HUDEP-2 (cell line): Measurements from ENCODE around the gene FBXW8.

Experiments used
- DNase-seq, 76 experiments: peaks; one replicate each; lab custom pipeline; 2025; ENCODE audit not compliant: unreplicated experiment in 76 of 76; lab: John Stamatoyannopoulos, UW

Gene FBXW8

GRCh38 chr12:116984098-116984497, 73.3 kb downstream of the FBXW8 start:
- DNase-seq: no peak

DNA sequence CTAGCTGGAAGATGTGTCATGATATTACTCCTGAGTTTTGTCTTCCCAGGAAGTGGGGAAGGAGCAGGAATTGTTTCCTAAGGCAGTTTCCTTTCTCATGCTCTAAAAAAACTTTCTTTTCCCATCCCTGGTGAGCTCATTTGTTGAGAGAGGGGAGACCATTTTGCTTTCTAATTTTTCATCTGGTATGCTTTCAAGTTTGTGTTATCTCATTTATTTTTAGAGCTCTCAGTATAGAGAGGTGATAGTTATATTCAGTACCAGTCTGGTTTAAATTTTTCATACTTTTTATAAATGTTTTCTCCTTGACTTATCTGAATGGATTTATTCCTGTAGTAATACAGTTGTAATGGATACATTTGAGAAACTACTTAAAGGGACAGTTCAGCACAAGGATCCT, 79.6 kb downstream of the FBXW8 start:
- no peak for DNase-seq

DNA sequence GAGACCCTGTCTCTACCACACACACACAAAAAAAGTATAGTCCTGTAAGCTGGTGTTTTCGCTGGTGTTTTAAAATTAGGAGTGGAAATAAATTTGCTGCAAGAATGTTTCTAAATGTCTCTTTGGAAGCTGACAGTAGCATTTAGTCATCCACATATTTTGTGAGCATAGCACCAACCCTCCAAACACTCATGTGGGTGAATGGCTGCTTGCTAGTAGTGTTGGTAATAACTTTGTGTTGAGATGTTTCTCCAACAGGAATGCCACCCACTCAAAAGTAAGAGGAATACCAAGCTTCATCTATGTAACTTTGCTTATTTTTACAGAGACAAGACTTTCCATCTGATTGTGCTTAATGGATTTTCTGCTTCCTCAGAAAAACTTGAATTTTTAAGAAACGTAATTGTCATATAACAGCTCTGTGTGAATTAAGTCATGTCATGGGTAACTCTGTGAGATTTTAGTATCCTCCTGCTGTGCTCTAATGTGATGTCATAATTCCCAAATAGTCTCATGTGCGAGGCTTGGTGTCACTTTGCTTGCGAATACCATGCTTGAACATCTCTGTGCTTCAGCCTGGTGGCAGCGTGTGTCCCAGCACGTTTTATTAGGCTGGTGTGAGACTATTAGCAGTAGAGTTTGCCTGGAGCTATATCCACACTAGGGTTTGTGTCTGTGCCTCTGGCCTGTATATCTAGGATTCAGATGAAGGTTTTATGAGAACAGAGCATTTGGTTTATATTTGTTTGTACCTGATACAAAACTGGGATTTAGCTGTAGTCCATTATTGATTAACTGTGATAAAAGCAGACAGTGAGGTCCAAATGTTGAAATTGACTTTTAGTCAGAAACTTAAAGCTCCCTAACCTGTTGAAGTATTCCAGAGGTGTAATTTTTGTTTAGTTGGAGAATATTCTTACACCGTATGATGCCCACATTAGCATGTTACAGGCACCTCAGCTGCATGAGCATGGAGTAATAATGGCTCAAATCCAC, 80.5 kb downstream of the FBXW8 start:
- no peak for DNase-seq

DNA sequence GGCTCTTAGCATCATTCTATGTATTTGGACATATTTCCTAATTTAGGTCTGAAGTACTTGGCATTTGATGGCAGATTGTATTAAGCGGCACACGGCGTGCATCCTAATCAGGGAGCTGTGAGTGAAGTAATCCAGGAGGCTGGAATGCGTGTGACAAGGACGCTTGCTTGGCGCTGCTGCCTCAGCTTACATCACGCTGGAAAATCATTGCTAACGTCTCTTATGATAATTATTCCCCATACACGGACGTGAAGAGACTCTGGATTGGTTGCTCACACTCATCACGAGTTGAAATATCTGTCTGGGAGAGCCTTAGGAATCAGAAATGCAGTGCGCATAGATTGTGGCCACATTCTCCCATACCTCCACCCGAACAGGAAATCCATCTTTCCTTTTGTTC, 85.3 kb downstream of the FBXW8 start:
- no peak for DNase-seq

- DNase-seq: no peak
Measured at GRCh38 chr12:116996621-116997020, 85.9 kb downstream of the FBXW8 start.

GRCh38 chr12:116999066-116999465, 88.3 kb downstream of the FBXW8 start:
- DNase-seq: no peak

GRCh38 chr12:117000316-117000715, 89.6 kb downstream of the FBXW8 start:
- DNase-seq: no peak

- DNase-seq: no peak
Measured at GRCh38 chr12:117002051-117002817, 91.5 kb downstream of the FBXW8 start.

- DNase-seq: no peak
Measured at GRCh38 chr12:117003883-117004404, 93.2 kb downstream of the FBXW8 start.

DNA sequence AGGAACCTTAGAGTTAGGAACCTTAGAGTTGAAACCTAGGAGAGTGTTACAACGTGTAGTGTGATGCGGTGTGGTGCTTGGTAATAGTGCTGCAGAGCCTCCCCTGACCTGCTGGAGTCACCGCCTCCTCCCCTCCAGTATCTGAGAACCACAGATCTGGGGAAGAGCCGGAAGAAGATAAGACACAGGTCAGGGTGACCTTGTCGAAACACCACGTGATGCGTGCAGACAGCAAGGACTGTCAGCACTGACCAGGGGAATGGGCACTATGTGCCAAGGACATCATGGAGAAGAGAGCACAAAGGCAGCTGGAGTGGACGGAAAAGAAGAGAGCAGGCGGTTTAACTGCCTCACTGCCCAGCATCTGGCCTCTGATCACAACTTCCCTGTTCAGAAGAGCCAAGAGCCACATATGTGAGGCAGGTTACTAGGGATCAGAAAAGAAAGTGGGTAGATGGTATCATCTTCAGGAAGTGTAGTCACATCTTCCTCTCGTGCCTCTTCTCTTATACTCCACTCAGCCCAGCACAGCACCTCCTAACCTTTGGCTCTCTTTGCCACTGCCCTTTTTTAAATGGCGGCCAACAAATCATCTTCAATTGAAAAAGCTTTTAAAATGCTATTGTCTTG, 94.8 kb downstream of the FBXW8 start:
- peak in 11 of 76 experiments; percentile 1 to 22 (median 9) for DNase-seq

- no peak for DNase-seq
Measured at GRCh38 chr12:117006333-117006732, 95.6 kb downstream of the FBXW8 start.

DNA sequence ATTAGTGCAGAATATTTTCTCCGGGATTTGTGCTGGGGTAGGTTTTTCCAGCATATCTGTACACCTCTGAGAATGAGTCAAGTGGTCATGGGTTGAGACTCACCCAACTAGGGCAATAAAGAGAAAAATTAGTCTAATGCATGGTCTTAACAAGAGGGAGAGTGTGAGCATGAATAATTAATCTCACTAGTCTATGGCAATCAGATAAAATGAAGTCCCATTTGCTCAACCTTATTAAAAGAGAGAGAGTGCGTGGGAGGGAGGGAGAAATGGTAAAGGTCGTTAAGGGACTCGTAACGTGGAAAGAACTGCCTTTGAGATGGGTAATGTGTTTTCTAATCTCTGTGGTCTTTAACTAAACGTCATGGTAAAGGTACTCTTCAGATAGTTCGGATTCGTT, 96.8 kb downstream of the FBXW8 start:
- no peak for DNase-seq

- no peak for DNase-seq
Measured at GRCh38 chr12:117009759-117010158, 99.0 kb downstream of the FBXW8 start.

DNA sequence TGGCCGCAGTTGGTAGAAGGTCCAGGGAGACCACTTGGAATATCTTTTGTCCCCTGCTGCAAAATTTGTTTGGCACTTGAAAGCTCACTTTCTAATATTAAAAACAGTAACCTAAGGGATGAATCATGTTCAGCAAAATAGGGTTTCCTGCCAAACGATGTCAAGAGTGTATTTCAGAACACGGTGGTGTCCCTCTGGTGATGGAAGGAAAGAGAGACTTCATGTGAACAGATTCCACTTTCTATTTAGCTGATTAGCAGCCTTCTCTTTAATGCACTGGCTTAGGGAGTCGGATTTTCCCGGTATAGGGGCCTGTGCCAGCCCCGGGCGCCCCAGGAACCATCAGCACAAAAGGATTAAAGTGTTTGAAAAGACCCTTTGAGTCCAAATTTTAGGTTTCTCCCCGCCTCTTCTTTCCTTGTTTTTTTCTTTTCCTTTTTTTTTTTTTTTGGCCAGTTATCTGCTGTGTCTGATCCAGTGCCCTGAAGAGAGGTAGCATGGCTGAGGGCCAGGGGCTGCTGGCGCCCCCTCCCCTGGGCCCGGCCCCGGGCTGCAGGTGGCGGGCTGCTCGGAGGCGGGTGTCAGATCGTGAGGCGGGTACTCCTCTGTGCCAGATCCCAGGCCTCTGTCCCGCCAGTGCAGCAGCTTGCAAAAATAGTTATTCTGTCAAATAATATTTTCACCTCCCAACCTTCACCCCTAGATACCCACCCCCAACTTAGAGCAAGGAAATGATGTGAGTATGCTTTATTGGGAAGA, 100.1 kb downstream of the FBXW8 start:
- no peak for DNase-seq

- DNase-seq: no peak
Measured at GRCh38 chr12:117011988-117012805, 101.4 kb downstream of the FBXW8 start.

- no peak for DNase-seq
Measured at GRCh38 chr12:117013726-117014125, 103.0 kb downstream of the FBXW8 start.

GRCh38 chr12:117014342-117014887, 103.7 kb downstream of the FBXW8 start:
- DNase-seq: no peak

- DNase-seq: no peak
Measured at GRCh38 chr12:117015811-117016210, 105.1 kb downstream of the FBXW8 start.

DNA sequence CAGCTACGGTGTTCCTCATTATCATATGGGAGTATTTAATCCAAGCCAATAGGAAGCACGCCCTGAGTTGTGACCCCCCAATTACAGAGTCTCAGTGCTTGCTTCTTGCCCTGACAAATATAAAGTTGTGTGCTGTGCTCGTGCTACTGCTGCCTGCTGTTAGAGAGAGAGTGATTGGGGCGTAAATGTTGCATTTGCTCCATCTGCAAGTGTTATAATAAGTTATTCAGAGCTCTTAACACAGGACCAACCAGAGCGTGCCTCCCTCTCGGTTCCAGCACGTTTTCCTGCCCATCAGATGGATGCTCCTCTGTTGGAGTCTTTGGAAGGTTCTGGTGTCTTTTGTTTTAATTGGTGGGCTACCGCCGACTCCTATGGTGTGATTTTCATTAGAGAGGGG, 107.1 kb downstream of the FBXW8 start:
- no peak for DNase-seq
